ENCODE results near the gene RAPGEF4.
A peak's percentile ranks its signal among the peaks of the same experiment; 100 is the strongest.
"Not testable (repeated sequence)": the region's sequence is repeated elsewhere in the genome, so short reads cannot be mapped to it uniquely, and the experiment has no call there.

Gene RAPGEF4

DNA sequence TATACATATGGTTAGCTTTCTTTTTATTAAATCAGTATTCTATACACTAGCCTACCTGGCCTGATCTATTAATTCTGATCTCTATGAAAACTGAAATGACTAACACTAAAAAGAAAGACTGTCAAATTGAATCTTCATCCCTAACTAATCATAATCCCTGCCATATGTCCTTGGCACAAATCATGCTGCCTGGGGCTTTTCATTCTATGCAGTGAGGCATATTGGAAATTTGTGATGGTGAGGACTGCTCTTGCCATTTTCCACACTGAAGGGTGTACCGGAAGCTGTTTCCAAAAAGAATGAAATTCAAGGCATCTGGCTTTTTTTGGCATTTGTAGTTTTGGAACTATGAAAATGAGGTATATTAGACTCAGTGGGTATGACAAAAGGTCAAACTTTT lies 39.7 kb downstream of the RAPGEF4 start:
- no peak for DNase-seq

DNA sequence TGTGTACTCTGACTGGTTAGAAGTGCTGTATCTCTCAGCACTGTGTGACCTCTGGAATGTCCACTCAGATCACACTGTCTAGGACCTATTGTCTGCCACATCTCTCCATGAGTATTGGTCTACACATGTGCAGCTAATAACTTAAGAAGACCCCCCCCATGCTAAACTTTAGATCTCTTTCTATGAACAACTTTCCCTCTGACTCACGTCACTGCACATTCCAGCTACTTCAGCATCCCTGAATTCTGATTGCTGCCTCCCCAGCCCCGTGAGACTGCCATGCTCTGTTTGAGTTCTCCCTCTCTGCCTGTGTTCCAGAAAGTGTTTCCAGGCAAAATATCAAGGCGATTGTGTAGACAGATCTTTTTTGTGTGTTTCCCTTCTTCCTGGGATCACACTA lies 41.8 kb downstream of the RAPGEF4 start:
- no peak for DNase-seq

DNA sequence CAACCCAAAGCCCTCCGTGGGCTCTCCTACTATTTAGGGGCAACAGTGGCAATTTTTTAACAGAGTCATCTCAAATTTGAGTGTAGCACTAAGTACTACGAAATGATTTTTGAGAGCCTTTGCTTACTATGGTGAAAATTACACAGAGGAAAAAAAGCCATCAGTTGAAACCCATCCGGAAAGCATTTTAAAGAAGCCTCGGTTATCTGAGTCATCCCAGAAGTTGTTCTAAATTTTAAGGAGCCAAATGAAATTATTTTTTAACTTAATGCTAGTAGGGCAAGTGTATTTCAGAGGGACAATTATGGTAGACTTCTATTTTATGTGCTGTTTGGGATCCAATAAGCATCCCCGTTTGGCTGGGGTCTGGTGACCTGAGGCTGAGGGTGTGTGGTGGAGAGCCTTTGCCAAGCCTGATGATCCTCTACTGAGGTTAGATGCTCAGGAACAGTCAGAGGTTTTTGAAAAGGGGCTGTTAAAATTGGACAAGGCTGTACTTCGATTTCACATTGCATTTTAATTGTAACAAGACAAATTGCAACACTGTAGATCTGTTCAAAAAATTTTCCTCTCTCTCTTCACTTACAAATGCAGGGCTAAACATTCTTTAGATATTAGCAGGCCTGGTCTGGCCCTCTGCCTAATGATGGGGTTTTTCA lies 47.0 kb downstream of the RAPGEF4 start:
- no peak for DNase-seq

DNA sequence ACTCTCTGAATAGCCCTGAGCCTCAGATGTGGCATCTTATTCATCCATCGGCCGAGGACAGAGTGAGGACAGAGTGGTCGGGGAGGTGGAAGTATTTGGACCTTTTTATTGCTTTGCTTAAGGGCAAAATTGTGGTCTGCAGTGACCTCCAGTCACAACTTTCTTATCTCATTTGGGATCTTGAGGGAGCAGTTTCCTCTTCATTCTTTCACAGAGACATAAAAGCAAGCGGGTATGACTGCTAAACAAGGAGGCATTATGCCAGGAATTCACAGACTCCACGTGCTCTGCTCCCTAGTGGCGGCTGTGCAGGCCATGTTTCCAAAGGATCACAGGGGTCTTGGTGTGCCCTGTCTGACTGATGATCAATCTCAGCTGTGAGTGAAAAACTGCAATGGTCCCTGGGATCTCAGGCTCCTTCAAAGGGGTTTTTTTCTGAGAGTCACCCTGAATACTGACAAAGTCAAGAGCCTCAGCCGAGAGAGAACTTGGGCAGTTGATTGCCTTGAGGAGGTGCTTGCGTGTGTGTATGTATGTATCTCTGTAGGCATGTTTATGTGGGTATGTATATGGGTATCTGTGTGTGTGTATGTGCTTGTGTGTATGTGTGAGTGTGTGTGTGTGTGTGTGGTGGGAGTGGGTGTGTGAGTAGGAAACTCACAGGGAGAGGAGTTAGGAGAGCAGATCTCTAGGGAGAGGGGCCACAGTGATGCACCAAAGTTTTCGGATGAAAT lies 47.7 kb downstream of the RAPGEF4 start:
- peak; percentile 99 for DNase-seq

DNA sequence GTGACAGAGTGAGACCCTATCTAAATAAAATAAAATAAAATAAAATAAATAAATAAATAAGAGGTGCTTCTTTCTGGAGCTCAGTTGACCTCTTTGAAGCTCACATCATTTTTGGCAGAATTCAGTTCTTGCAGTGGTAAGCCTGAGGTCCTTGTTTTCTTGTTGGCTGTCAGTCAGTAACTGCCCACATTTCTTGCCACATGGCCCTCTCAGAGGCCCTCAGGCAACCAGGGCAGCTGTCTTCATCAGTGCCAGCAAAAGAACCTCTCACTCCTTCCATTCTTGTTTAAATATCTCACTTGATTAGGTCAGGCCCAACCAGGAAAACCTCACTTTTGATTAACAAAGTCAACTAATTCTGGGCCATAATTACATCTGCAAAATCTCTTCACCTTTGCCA lies 53.2 kb downstream of the RAPGEF4 start:
- no peak for DNase-seq

DNA sequence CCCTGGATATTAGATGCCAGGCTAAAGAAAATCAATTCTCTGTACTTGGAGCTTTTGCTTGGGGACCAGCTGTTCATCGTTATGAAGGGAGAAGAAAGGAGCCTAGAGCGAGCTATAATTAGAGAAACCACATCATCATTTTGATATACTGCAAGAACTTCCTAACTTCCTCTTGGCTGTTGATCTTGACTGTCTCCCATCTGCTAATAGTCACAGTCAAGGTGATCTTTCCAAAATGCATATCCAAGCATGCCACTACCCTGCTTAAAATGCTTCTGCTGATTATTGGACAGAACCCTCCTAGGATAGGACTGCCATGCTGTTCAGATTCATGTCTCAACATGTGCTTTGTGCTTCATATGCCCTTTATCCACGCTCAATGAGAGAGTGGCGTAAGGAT lies 54.8 kb downstream of the RAPGEF4 start:
- DNase-seq = no peak

DNA sequence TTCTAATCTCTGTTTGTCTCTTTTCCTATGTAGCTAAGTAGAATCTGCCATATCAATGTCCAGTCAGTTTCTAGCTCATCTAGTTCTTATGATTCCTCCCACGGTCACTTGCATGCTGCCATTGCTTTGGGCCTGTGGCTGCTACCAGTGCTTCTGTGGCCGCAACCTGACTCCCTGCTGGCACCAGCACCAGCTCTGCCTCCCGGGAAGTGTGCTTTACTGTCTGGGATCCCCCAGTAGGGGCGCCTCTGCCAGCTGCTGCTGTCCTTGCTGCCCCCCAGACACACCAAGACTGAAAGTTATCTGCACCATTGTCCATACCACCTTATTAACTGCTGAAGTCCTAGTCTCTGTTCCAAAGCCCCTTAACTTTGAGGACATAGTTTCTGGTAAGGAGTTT lies 56.3 kb downstream of the RAPGEF4 start:
- no peak for DNase-seq

DNA sequence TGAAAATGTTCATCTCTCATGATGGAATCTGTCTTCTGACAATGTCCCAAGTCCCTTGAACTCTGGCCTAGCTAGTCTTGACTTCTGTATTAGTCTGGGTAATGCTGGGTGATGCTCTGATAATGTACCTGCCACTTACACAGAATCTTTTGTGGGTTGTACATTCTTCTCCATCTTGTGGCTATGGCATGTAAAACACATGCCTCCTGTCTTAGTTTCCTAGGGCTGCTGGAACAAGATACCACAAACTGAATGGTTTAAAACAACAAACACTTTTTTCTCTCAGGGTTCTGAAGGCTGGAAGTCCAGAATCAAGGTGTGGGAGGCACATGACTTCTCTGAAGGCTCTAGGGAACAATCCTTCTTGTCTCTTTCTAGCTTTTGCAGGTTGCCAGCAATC lies 57.1 kb downstream of the RAPGEF4 start:
- DNase-seq = peak; percentile 19

DNA sequence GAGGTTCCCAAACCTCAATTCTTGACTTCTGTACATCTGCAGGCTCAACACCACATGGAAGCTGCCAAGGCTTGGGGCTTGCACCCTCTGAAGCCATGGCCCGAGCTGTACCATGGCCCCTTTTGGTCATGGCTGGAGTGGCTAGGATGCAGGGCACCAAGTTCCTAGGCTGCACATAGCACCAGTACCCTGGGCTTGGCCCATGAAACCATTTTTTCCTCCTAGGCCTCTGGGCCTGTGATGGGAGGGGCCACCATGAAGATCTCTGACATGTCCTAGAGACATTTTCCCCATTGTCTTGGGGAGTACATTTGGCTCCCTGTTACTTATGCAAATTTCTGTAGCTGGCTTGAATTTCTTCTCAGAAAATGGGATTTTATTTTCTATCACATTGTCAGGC lies 67.7 kb downstream of the RAPGEF4 start:
- DNase-seq = not testable (repeated sequence)

DNA sequence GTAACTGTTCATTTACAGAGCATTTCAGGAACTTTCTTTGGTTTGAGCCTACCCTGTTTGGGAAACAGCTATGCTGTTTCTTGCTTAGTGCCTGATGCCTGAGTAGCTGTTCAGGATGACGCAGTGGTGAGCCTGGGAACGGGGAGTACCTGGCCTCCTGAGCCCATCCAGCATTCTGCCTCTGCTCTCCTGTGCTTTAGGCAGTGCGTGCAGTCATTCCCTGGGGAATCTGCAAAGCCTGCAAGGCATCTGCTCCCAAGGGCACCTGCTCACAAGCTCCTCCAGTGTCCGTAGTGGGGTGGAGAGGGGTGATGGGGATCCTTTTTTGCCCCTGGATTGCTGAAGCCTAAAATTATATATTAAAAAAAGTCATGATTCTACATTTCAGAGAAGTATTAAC lies 68.8 kb downstream of the RAPGEF4 start:
- no peak for DNase-seq

DNA sequence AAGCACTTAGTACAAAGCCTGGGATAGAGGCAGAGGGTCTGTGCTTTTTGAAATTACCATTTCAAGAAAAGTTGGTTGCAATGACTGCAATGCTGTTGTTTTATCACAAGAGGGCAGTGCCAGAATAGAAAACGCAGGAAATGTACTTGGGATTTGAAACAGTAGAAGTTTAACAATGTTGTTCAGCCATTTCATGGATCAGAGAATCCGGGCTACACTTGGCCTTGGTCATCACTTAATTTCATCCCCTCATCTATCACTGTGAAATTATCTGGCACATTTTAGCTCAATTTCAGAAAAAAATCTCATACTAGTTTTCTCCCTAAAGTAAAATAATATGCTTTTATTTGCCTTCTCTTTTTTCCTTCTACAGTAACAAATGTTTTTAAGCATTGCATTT lies 70.8 kb downstream of the RAPGEF4 start:
- DNase-seq = peak; percentile 49

DNA sequence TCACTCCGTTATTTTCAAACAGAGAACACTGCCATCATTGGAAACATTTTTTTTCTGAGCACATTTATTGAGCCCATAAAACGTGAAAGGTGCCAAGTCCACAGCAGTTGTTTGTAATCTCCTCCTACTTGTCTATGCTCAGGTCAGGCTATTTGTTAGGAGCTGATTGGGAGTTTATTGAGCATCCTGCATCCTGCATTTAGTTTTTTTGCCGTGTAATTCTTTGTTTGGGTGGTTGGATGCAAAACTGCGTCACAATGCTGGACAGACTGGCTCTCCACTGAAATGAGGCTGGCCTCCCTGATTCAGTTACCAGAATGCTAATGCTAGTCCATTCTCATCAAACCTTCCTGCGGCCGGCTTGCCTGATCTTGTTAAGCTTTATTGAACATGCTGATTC lies 71.4 kb downstream of the RAPGEF4 start:
- no peak for DNase-seq

DNA sequence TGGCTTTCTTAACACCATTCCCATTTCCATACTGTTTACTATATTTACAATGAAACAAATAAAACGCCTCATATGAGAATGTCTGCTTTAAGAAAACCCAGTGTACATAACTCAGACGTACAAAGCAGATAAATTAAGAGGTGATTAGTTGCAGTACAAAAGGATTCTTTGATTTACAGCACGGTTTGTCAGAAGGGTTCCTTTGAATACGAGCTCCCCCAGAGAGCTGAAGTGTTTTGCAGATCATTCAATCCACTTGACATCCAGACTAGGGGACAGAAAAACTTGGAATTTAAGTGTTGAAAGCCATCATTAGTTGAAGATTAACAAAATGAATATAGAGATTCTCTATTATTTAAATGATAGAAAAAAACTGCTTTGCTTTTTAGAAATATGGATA lies 72.5 kb downstream of the RAPGEF4 start:
- DNase-seq = no peak

DNA sequence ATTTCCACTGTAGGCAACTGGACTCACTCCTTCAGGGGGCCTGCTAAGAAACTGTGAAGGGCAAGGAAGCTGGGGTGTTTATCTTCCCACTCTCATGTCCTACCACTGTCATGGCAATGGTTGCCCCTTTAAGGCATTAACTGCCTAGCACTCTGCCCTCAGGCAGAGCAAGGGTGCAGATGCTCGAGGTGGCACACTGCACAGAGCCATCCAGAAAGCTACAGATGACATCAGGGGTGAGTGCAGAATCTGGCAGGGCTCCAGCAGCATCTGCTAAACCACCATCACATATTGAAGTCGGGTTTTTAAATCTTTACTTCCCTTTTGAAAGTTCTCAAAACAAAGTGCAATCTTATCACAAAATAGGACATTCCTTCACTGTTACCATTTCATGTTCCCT lies 75.4 kb downstream of the RAPGEF4 start:
- peak; percentile 34 for DNase-seq

DNA sequence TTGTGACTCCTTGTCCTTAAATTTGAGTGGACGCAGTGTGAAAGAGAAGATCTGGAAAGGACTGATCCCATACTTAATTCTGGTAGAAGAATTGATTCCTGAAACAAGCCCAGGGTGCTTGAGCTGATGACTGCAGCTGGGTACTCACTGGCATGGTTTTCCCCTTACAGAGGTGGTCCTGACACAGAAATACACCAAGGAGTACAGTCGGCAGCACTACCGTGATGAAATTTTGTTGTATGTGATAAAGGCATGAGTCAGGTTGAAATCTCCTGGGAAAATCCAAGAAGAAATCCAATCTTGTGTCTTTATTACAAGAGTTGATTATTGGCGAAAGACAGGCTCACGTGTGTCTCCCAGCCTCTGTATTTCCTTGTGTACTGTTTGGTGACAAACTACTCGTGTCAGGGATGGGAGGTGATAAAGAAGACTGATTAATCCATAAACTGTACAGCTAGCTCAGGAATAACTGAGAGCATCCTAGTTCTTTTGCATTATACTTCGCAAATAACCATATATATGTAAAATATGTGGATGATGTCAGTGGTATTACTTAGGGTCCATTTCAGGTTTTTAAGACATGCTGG lies 76.6 kb downstream of the RAPGEF4 start:
- no peak for DNase-seq

DNA sequence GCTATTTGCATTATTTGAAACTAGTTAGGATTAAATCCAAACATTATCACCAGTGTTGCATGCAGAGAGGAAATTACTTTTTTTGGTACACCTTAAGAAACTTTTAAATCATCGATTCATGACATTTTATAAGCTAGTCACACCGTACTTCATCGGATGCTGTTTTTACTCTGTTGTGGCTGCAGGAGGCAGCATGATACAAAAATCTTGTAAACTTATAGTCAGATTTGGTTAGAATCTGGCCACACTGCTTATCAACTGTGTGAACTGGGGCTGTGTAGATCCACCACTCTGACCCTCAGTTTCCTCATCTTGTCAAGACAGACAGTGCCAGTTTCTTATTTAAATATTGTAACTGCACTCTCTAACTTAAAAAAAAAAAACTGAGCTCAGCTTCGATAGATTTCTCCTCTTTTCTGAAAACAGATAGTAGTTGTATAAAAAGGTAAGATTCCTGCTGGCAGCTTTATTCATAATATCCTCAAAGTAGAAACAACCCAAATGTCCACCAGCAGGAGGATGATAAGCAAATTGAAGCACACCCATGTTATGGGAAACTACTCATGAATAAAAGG lies 77.8 kb downstream of the RAPGEF4 start:
- DNase-seq = peak; percentile 29

DNA sequence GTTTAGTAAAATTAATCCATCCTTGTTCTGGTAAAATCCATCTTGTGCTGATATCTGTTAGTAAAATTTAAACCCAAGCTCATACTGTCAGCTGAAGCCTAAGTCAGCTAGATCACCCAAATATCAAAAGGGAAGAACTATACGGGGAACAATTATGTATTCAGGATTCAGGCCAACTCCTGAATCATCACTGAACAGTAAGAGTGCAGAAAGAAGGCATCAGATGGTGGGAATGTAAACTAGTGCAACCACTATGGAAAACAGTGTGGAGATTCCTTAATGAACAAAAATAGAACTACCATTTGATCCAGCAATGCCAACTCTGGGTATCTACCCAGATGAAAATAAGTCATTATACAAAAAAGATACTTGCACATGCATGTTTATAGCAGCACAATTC lies 81.8 kb downstream of the RAPGEF4 start:
- peak; percentile 57 for DNase-seq

DNA sequence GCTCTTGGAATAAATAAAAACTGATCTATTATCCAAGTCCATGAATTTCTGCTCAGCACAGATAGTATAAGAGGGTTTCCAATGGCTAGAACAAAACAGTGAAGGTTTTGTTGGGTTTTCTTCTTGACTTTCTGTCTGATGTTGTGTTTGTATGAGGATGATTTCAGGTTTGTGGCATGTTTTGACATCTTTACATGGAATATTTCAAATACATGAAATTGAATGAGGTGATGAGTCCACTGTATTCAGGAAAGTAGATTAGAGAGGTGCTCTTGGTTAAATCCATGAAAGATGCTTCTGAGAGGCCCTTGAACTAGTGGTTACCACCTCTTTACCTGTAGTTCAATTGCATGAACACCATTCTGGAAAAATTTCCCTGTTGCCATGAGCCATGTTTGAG lies 84.3 kb downstream of the RAPGEF4 start:
- no peak for DNase-seq

DNA sequence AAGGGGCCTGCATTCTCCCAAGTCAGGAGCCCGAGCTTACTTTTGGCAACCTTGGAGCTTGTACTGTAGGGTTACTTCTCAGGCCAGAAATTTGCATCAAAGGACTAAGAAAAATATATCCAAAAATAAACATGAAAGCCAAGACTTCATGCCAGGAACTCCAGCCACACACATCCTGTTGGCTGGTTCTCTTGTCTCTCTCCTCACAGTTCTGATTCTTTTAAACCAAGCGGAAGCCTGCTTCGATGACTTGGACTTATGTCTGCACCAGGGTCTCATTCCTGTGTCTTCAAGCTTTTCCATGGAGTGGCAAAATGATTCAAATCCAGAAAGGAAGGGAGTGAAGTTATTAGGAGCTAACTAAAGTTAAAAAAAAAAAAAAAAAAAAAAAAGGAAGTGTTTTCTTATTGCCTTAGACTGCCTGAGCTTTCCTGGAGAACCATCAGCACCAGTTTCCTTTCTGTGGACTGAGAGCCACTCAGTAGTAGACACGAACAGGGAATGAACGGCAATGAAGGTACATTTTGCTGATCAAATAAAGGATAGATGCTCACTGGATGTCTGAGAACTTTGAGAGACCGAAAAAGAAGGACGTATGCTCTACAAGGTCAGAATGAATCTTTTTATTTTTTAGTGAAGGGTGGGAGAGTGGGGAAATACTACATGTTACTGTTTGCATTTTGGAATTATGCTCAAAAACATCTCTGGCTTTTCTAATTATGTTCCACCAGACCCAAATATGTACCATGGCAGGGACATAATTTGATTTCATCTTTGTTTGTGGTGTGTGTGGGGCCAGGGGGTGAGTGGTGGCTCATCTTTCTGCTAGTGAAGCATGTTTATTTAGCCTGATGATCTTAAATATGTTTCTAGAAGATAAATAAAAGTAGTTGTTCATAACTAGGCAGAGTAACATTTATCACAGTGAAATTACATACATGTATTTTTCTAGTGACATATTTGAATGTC lies 86.0 kb downstream of the RAPGEF4 start:
- DNase-seq = no peak

DNA sequence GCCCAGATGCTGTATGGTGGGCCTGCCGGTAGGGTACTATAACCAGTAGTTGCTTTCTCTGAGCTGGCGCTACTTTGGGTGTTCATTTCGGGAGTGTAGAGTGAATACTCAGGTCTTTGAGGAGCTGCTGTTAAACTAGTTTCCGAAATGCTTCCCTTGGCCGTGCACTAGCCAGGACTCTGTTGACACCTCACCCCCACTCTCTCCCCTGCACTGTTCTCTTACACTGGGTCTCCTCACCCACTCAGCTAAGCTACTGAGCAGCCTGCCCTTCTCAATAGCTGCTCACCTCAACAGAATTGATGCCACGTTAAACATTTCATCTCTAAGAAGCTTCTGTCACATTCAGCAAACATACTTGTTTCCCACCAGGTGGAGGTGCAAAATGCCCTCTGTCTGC lies 86.9 kb downstream of the RAPGEF4 start:
- no peak for DNase-seq

DNA sequence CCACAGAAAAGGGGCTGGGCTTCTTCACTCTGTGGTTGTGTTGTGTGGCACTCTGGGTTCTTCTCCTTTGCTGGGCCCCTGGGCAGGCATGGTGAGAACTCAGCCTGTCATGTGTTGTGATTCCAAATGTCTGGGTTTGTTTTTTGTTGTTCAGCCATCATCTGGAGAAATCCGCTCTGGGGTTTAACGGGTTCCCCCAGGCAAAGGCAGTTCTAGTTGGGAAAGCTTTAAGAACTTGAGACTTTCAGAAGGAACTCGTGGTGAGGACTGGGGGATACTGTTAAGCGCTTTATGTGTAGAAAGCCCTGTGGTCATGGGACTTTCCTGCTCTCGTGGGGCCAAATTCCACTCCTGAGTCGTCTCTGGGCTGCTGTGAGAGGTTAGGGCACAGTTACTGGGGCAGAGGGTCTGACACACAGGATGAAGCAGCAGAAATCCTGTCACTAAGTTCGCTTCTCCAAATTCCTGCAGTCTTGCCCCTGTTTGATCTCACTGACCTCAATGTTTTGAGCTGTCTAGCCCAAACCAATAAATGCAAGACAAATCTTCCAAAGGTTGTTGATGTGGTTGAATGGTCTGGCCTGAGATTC lies 87.7 kb downstream of the RAPGEF4 start:
- no peak for DNase-seq

DNA sequence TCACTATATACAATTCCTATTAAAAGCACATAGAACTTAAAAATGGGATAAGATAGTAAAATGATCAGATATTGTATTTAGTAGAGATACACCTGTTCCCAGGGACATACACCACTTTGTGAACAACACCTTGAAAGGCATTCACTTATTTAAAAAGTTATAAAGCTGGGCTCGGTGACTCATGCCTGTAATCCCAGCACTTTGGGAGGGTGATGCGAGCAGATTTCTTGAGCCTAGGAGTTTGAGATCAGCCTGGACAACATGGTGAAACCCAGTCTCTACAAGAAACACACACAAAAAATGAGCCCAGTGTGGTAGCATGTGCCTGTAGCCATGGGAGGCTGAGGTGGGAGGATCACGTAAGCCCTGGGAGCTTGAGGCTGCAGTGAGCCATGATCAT lies 90.9 kb downstream of the RAPGEF4 start:
- DNase-seq = peak; percentile 39

DNA sequence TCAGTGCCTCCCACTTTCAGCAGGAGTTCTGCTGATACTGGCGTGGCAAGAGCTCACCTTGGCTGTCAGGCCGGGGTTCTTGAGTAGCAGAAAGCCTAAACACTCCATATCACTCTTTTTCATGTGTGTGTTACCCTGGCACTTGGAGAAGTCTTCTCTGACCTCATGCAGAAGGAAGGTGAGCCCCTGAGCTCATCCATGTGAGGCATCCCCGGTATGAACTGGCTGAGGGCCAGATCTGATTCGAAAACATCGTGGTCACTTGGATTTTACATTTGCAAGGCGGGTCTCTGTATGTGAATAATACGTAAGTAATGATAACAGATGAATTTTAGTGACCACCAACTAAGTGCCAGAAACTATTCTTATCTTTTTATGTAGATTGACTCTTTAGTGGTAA lies 93.6 kb downstream of the RAPGEF4 start:
- DNase-seq = peak; percentile 97
